ENCODE results near the gene SEC23IP.
A peak's percentile ranks its signal among the peaks of the same experiment; 100 is the strongest.
"Not testable (repeated sequence)": the region's sequence is repeated elsewhere in the genome, so short reads cannot be mapped to it uniquely, and the experiment has no call there.

SEC23IP gene

GRCh38 chr10:119892188-119893065 lies at the start of gene SEC23IP:
Gene SEC23IP (plus strand): TSS chr10:119892730. CDS start chr10:119892783, 53 bp downstream.
- DNase-seq (ENCODE audit: low spot score) = peak; percentile 97

- no peak for DNase-seq (ENCODE audit: low spot score)
Measured at GRCh38 chr10:119845656-119846055, 46.9 kb upstream of the SEC23IP start.

GRCh38 chr10:119849031-119849789 lies 43.3 kb upstream of the SEC23IP start:
- no peak for DNase-seq (ENCODE audit: low spot score)

GRCh38 chr10:119849944-119850343 lies 42.6 kb upstream of the SEC23IP start:
- no peak for DNase-seq (ENCODE audit: low spot score)

- DNase-seq (ENCODE audit: low spot score) = no peak
Measured at GRCh38 chr10:119852277-119852676, 40.3 kb upstream of the SEC23IP start.

GRCh38 chr10:119852822-119853221 lies 39.7 kb upstream of the SEC23IP start:
- DNase-seq (ENCODE audit: low spot score) = peak; percentile 27

GRCh38 chr10:119853574-119853973 lies 39.0 kb upstream of the SEC23IP start:
- no peak for DNase-seq (ENCODE audit: low spot score)

GRCh38 chr10:119858063-119858462 lies 34.5 kb upstream of the SEC23IP start:
- no peak for DNase-seq (ENCODE audit: low spot score)

- DNase-seq (ENCODE audit: low spot score) = no peak
Measured at GRCh38 chr10:119859420-119860258, 32.9 kb upstream of the SEC23IP start.

- no peak for DNase-seq (ENCODE audit: low spot score)
Measured at GRCh38 chr10:119860866-119861607, 31.5 kb upstream of the SEC23IP start.

- no peak for DNase-seq (ENCODE audit: low spot score)
Measured at GRCh38 chr10:119862524-119862923, 30.0 kb upstream of the SEC23IP start.

GRCh38 chr10:119863951-119864565 lies 28.5 kb upstream of the SEC23IP start:
- DNase-seq (ENCODE audit: low spot score) = no peak

GRCh38 chr10:119865699-119866240 lies 26.8 kb upstream of the SEC23IP start:
- no peak for DNase-seq (ENCODE audit: low spot score)

GRCh38 chr10:119867317-119867716 lies 25.2 kb upstream of the SEC23IP start:
- DNase-seq (ENCODE audit: low spot score) = no peak

- not testable (repeated sequence) for DNase-seq (ENCODE audit: low spot score)
Measured at GRCh38 chr10:119869398-119869797, 23.1 kb upstream of the SEC23IP start.

- no peak for DNase-seq (ENCODE audit: low spot score)
Measured at GRCh38 chr10:119871881-119872609, 20.5 kb upstream of the SEC23IP start.

- no peak for DNase-seq (ENCODE audit: low spot score)
Measured at GRCh38 chr10:119872610-119872859, 20.0 kb upstream of the SEC23IP start, which contains the start of gene MCMBP. Gene MCMBP (minus strand): TSS chr10:119872843. CDS start chr10:119872584, 259 bp downstream.

- peak; percentile 90 for DNase-seq (ENCODE audit: low spot score)
Measured at GRCh38 chr10:119872860-119873681, 19.5 kb upstream of the SEC23IP start.

GRCh38 chr10:119878524-119878923 lies 14.0 kb upstream of the SEC23IP start:
- no peak for DNase-seq (ENCODE audit: low spot score)
